Activated CD8-positive, alpha-beta memory T cell treated with anti-CD3 and anti-CD28 coated beads, Interleukin-2, amount 50 U/mL, for 4 hours (primary cell): ENCODE results near the gene GID4.

ENCODE experiments used
- DNase-seq: peaks from one replicate; pipeline ENCODE4 v3.0.0-alpha.2; 2020

Gene GID4

DNA sequence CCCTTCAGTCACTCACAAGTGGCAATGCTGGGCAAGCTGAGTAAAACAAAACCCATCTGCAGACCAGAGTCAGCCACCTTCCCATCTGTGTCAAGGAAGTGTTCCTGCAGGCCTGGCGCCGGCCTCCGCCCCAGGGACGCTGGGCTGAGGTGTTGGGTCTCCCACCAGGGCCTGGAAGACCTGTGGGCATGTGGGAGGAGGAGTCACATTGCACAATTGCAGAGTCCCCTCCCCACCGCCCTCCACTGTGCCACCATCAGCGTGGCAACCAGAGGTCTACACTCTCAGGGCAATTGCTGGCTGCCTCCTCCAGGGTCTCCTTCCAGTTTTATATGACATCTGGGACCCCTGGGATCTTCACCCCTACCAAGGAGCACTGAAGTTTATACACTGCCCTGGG, 66.4 kb downstream of the GID4 start:
- DNase-seq, result no peak

DNA sequence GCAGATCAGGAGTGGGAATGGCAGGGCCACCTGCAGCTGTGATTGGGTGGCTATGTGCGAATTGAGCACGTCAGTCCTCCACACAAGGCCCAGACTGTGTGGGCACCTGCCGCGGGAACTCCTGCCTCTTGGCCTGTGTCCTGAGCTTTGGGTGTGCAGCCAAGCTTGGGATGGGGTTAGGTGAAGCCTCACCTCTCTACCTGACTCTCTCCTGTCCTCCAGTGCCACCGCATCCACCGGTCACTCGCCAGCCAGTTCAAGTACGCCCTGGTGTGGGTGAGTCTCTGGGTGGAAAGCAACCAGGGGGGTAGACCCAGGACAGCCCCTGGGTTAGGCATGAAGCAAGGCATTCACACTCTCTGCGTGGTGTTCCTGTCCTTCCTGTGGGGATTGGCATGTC, 67.0 kb downstream of the GID4 start:
- DNase-seq, result no peak

DNA sequence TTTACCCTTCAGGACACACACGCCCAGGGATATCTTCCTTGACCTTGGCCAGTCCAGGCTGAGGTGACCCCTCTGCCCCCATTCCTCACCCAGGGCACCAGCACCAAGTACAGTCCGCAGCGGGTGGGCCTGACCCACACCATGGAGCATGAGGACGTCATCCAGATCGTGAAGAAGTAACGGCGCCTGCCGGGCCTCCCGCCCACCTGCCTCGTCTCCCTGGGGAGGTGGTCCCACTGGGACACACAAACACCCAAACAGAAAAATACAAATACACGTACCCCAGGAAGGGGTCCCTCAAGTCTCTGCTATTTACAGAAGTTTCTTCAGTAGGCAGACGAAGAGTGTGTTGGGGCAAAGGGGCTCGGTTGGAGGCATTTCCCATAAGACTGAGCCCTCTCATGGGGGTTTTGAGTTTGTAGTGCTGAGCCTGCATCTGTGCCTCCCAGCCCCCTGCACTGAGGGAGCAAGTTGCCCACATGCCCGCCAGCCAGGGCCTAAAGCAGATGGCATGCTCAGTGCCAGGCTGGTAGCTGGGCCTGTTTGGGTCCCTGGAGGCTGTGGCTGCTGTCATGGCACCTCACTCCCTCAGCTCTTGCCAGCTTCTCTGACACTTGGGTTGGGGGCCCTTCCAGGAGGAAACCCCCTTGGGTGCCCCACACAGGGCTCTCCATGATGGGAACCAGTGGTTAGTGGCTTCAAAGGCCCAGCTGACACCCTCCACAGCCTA, 68.0 kb downstream of the GID4 start:
- no peak for DNase-seq

DNA sequence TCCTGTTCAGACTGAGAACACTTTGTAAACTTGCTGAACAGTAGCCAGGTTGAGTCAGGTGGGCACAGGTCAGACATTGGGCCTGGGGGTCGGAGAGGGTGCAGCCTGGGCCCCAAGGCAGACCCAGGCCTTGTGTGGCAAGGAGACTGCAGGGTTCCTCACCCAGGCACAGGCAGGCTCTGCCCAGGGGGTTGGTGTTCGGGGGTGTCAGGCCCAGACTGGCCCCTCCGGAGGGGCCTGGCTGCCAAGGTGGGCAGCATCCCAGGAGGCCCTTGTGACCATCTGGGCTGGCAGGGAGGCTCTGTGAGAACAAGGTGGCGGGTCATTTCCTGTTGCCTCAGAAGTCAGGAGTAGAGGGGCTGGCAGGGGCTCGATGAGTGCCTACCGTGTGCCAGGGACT, 68.8 kb downstream of the GID4 start:
- DNase-seq, result no peak

DNA sequence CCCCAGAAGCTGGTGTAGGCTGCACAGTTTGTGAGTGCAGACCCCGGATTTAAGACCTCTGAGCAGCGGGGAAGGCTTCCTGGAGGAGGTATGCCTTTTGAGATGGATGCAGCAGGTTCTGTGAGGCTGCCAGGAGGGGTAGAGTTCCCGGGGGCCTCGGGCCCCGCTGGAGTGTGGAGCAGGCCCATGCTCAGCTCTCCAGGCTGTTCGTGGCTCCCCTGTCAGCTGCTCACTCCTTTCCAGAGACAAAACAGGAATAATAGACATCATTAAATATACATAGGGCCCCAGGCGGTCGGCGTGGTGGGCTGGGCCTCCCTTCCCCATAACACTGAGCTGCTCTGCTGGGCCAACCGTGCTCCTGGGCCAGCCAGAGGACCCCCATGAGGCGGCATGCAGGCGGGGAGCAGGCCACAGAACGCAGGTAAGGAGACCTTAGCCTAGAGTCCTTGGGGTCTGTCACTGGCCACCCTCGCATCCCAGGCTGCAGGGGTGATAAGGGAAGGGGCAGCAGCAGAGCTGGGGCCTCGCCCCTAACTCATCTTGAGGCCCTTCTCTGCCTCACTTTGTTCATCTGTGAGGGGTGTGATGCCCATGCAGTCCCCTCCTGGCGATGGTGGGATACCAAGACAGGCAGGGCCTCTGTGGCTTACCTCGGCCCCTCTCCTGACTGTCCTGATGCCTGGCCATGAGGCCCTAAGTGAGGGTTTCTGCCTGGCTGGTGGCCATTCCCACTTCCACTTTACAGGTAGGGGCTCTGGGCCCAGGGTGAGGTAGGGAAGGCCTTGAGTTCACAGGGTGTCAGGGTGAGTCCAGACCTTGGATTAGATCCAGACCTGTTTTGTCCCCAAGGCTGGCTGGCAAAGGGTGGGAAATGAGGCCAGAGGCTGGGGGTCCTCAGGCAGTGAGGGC, 69.4 kb downstream of the GID4 start, which contains the start of gene MYO15A:
Gene MYO15A (plus strand): TSS at position 356 of the 912 bp plus-strand sequence. CDS start 10,045 bp downstream, outside the sequence.
- DNase-seq, result no peak

DNA sequence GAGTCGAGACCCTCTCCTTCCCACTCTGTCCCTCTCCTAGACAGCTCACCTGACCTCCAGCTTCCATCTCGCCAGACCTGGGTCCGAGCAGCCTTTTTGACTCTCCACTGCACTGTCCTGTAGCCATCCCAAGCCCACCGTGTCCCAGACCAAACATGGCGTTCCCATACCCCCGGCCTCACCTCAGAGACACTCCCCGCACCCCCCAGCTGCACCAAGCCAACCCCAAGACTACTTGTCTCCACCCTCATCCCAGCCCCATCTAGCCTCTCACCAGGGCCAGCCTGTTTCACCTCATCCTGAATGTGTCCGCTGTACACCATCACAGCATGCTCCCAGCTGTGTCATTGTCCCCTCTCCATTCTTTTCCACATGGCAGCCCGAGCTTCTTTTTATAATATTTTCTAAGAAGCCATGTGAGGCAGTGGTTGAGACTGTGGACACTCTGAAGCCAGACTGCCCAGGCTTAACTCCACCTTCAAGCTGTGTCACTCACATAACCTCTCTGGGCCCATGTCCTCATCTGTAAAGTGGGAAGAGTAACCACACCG, 70.8 kb downstream of the GID4 start:
- DNase-seq, result no peak

DNA sequence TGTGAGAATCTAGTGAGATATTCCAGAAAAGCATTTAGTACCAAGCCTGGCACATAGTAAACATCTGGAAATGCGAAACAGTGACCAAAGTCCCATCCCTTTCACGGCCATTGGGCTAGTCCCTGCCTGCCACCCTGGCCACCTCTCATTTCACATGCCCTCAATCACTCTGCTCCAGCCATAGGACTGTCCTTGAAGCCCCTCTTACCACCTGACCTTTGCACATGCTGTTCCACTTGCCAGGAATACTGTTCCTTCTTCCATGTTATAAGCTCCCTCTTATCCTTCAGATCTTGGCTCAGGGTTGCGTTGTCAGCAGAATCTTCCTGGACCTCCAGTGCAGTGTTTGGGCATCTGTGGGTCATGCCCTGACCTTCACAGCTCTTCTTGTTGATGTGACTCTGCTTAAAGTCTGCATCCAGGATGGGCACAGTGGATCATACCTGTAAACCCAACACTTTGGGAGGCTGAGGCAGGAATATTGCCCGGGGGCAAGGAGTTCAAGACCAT, 71.5 kb downstream of the GID4 start:
- DNase-seq, result no peak

DNA sequence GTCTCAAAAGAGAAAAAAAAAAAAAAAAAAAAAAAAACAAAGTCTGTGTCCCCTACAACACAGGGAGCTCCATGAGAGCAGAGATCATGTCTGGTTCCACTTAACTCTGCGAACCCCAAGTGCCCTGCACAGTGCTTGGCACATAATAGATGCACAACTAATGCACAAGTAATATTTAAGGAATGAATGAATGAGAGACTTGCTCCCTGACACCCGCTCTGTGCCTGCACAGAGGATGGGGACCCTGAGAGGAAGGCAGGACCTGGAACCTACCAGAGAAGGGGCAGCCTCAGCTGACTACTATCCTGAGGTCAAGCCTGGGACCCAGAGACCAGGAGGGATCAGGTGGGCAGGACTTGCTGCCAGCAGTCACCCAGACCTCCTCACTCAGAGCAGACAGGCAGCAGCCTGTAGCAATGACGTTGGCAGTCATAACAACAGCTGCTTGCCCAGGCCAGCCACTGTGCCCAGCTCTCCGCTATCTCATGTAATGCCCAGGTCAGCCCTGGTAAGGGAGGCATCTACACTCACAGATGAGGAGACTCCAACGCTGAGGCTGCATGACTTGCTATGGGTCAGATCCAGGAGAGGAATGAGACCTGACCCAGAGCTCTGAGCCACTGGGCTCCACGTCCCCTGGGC, 72.2 kb downstream of the GID4 start:
- DNase-seq, result no peak

DNA sequence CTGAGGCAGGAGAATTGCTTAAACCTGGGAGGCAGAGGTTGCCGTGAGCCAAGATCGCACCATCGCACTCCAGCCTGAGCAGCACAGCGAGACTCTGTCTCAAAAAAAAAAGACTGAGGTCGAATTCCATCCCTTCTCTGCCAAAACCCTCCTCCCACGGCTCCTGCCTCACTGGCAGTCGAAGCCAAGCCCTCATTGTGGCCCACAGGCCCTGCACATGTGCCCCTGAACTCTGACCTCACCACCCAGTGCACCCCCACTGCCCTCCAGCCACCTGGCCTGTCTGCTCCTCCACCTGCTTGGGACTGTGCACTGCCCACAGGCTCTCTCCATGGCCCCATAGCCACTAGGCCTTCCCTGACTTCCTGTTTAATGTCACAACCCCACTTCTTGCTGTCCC, 76.3 kb downstream of the GID4 start:
- DNase-seq, result no peak

DNA sequence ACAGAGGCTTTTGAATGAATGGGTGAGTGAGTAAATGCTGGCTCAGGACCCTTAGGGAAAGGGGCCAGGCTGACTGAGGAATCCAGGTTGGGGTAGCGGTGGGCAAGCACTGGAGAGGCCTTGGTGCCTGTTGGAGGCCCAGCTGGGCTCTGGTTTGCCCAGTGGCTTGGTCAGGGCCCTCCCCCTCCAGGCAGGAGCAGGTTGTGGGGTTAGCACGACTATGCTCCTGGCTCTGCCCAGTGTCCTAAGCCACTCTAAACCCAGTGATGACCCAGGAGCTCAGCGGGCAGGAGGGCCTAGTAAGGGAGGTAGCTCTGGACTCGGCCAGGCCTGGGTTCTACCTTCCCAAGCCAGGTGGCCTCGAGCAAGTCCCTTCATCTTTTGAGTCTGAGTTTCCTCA, 76.9 kb downstream of the GID4 start:
- no peak for DNase-seq

DNA sequence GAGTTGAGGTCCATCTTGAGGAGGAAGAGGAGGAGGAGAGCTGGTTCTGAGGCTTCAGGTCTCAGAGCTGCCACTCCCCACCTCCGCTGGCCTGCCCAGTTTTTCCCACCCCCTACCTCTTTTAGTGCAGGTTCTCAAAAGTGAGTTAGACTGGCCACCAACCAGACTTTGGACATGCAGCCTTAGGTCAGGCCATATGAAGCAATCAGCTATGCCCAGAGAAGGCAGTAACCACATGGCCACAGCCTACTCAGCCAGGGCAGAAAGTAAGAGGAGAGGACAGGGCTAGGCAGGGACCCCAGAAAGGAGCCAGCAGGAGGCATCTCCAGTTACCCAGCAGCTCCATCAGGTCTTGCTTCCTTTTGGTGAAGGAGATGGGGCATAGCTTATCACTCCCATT, 78.3 kb downstream of the GID4 start:
- DNase-seq, result no peak
